ENCODE data around the gene PATL1. TPM values are rescaled to one million over a fixed set of nuclear protein-coding genes. Genes with fewer than 3 reads are reported as not detected.

PATL1 gene
- total and polyA plus RNA-seq, 4 donors: 8.2 to 29.6 (median 16.7) TPM

DNA sequence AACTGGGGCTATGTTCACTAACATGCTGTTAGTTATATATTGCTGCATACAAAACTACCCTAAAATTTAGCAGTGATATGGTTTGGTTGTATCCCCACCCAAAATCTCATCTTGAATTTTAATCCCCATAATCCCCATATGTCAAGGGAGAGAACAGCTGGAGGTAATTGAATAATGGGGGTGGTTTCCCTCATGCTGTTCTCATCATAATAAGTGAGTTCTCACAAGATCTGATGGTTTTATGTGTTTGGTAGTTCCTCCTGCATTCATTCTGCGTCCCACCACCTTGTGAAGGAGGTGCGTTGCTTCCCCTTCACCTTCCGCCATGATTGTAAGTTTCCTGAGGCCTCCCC is 10.0 kb upstream of the PATL1 start:
- Histone ChIP-seq H3K4me1 (ENCODE audit: control insufficient read depth in 1 of 2, insufficient read depth in 2 of 2, low read length in 2 of 2) (no peaks in the 10 kb centered on the region), H3K27me3 (ENCODE audit: control insufficient read depth in 1 of 2, insufficient read depth in 2 of 2, low read length in 1 of 2) (no peaks in the 10 kb centered on the region), H3K27ac (ENCODE audit: low read depth in 1 of 2, low read length in 2 of 2) (no peak overlapping the region), H3K9me3 (ENCODE audit: control insufficient read depth, low read length) (no peaks in the 10 kb centered on the region), H3K36me3 (ENCODE audit: control insufficient read depth in 1 of 2, insufficient read depth in 2 of 2, low read length in 1 of 2) (no peaks in the 10 kb centered on the region), H3K4me3 (ENCODE audit: low read length in 2 of 2) (no peak overlapping the region)
- ATAC-seq (ENCODE audit: low FRiP score) (no peak), DNase-seq (no peak)
- 90 to 93% methylated on average over 3 of the region's 3 CpGs for WGBS, 2 donors
- intact Hi-C loops (cut with DNase I): loop anchor here in 1 of 2 donors (5.0 kb wide), 1 partner anchor 136 kb away; no protein-coding TSS in a partner anchor

GRCh38 chr11:59678118-59678812 is 9.4 kb upstream of the PATL1 start:
- Histone ChIP-seq H3K4me1 (ENCODE audit: control insufficient read depth in 1 of 2, insufficient read depth in 2 of 2, low read length in 2 of 2) (no peaks in the 10 kb centered on the region), H3K27ac (ENCODE audit: low read depth in 1 of 2, low read length in 2 of 2) (no peak overlapping the region), H3K9me3 (ENCODE audit: control insufficient read depth, low read length) (no peaks in the 10 kb centered on the region), H3K36me3 (ENCODE audit: control insufficient read depth in 1 of 2, insufficient read depth in 2 of 2, low read length in 1 of 2) (no peaks in the 10 kb centered on the region), H3K4me3 (ENCODE audit: low read length in 2 of 2) (no peak overlapping the region), H3K27me3 (ENCODE audit: control insufficient read depth in 1 of 2, insufficient read depth in 2 of 2, low read length in 1 of 2) (no peaks in the 10 kb centered on the region)
- DNase-seq: no peak
- 88 to 93% methylated on average over 2 of the region's 2 CpGs for WGBS, 2 donors
- intact Hi-C loops (cut with DNase I): loop anchor here in 1 of 2 donors (5.0 kb wide), 1 partner anchor 136 kb away; no protein-coding TSS in a partner anchor
- ATAC-seq (ENCODE audit: low FRiP score): no peak

DNA sequence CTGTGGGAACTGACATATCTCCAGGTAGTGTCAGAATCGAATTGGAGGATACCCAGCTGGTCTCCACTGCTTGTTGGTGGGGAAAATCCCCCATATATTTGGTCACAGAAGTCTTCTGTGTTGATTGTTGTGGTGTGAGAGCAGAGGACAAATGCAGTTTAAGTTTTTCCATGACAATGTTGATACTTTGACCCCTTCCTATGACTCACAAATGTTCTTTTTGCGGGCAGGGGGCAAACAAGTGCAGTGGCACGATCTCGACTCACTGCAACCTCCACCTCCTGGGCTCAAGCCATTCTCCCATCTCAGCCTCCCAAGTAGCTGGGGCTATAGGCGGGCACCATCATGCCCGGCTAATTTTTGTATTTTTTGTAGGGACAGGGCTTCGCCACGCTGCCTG is 7.4 kb upstream of the PATL1 start:
- no peak for ATAC-seq (ENCODE audit: low FRiP score)
- Histone ChIP-seq H3K27ac (ENCODE audit: low read depth in 1 of 2, low read length in 2 of 2) (no peak overlapping the region), H3K4me1 (ENCODE audit: control insufficient read depth in 1 of 2, insufficient read depth in 2 of 2, low read length in 2 of 2) (no peaks in the 10 kb centered on the region), H3K27me3 (ENCODE audit: control insufficient read depth in 1 of 2, insufficient read depth in 2 of 2, low read length in 1 of 2) (no peaks in the 10 kb centered on the region), H3K36me3 (ENCODE audit: control insufficient read depth in 1 of 2, insufficient read depth in 2 of 2, low read length in 1 of 2) (no peaks in the 10 kb centered on the region), H3K4me3 (ENCODE audit: low read length in 2 of 2) (no peak overlapping the region), H3K9me3 (ENCODE audit: control insufficient read depth, low read length) (no peaks in the 10 kb centered on the region)
- 86% methylated on average over 8 of the region's 8 CpGs for WGBS, 2 donors
- intact Hi-C loops (cut with DNase I): loop anchor here in 1 of 2 donors (5.0 kb wide), 1 partner anchor 134 kb away; no protein-coding TSS in a partner anchor
- DNase-seq: no peak

- Histone ChIP-seq H3K36me3 (ENCODE audit: control insufficient read depth in 1 of 2, insufficient read depth in 2 of 2, low read length in 1 of 2) (no peaks in the 10 kb centered on the region), H3K9me3 (ENCODE audit: control insufficient read depth, low read length) (no peaks in the 10 kb centered on the region), H3K4me1 (ENCODE audit: control insufficient read depth in 1 of 2, insufficient read depth in 2 of 2, low read length in 2 of 2) (no peaks in the 10 kb centered on the region), H3K27me3 (ENCODE audit: control insufficient read depth in 1 of 2, insufficient read depth in 2 of 2, low read length in 1 of 2) (no peaks in the 10 kb centered on the region), H3K4me3 (ENCODE audit: low read length in 2 of 2) (no peak overlapping the region), H3K27ac (ENCODE audit: low read depth in 1 of 2, low read length in 2 of 2) (no peak overlapping the region)
- intact Hi-C loops (cut with DNase I): no loop called here
- no peak for ATAC-seq (ENCODE audit: low FRiP score)
- DNase-seq: no peak
- WGBS, 2 donors: 65 to 68% methylated on average over 2 of the region's 2 CpGs
Observed at GRCh38 chr11:59674291-59674690, 5.5 kb upstream of the PATL1 start.

GRCh38 chr11:59673291-59673690 is 4.5 kb upstream of the PATL1 start:
- no peaks in the 10 kb centered on the region for H3K36me3 ChIP-seq (ENCODE audit: control insufficient read depth in 1 of 2, insufficient read depth in 2 of 2, low read length in 1 of 2)
- WGBS, 2 donors: 89 to 90% methylated on average over 2 of the region's 2 CpGs

DNA sequence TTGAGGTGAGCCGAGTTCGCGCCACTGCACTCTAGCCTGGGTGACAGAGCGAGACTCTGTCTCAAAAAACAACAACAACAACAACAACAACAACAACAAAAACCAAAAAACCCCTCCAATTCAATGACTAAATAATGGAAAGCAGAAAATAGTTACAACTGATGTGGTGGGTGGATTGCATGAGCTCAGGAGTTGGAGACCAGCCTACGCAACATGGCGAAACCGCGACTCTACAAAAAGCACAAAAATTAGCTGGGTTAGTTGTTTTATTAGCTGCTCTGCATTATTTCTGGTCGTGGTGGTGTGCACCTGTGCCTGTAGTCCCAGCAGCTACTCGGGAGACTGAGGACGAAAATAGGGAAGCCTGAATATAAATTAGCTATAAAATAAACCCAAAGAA is 2.6 kb upstream of the PATL1 start:
- no peaks in the 10 kb centered on the region for H3K36me3 ChIP-seq (ENCODE audit: control insufficient read depth in 1 of 2, insufficient read depth in 2 of 2, low read length in 1 of 2)
- H3K9me3 ChIP-seq (ENCODE audit: control insufficient read depth, low read length): no peaks in the 10 kb centered on the region
- intact Hi-C loops (cut with DNase I): no loop called here
- no peaks in the 10 kb centered on the region for H3K27me3 ChIP-seq (ENCODE audit: control insufficient read depth in 1 of 2, insufficient read depth in 2 of 2, low read length in 1 of 2)
- DNase-seq (no peak), ATAC-seq (ENCODE audit: low FRiP score) (no peak)
- no peaks in the 10 kb centered on the region for H3K4me1 ChIP-seq (ENCODE audit: control insufficient read depth in 1 of 2, insufficient read depth in 2 of 2, low read length in 2 of 2)
- no peak overlapping the region for H3K4me3 ChIP-seq (ENCODE audit: low read length in 2 of 2)
- WGBS, 2 donors: 93% methylated on average over 11 of the region's 11 CpGs
- no peak overlapping the region for H3K27ac ChIP-seq (ENCODE audit: low read depth in 1 of 2, low read length in 2 of 2)

More at GRCh38 chr11:59673291-59673690, 4.5 kb upstream of the PATL1 start:
- Histone ChIP-seq H3K27ac (ENCODE audit: low read depth in 1 of 2, low read length in 2 of 2) (no peak overlapping the region), H3K4me3 (ENCODE audit: low read length in 2 of 2) (no peak overlapping the region), H3K4me1 (ENCODE audit: control insufficient read depth in 1 of 2, insufficient read depth in 2 of 2, low read length in 2 of 2) (no peaks in the 10 kb centered on the region), H3K9me3 (ENCODE audit: control insufficient read depth, low read length) (no peaks in the 10 kb centered on the region), H3K27me3 (ENCODE audit: control insufficient read depth in 1 of 2, insufficient read depth in 2 of 2, low read length in 1 of 2) (no peaks in the 10 kb centered on the region)
- ATAC-seq (ENCODE audit: low FRiP score) (no peak), DNase-seq (no peak)
- intact Hi-C loops (cut with DNase I): no loop called here

GRCh38 chr11:59669611-59670009 is 773 bp upstream of the PATL1 start:
- Histone ChIP-seq H3K36me3 (ENCODE audit: control insufficient read depth in 1 of 2, insufficient read depth in 2 of 2, low read length in 1 of 2) (no peaks in the 10 kb centered on the region), H3K27me3 (ENCODE audit: control insufficient read depth in 1 of 2, insufficient read depth in 2 of 2, low read length in 1 of 2) (no peaks in the 10 kb centered on the region), H3K27ac (ENCODE audit: low read depth in 1 of 2, low read length in 2 of 2) (peak overlapping the region; percentile 62 to 96), H3K9me3 (ENCODE audit: control insufficient read depth, low read length) (no peaks in the 10 kb centered on the region), H3K4me1 (ENCODE audit: control insufficient read depth in 1 of 2, insufficient read depth in 2 of 2, low read length in 2 of 2) (no peaks in the 10 kb centered on the region), H3K4me3 (ENCODE audit: low read length in 2 of 2) (peak overlapping the region; percentile 50 to 68)
- 1% methylated on average over 22 of the region's 22 CpGs for WGBS, 2 donors
- DNase-seq (peak in 1 of 2 donors; percentile 80), ATAC-seq (ENCODE audit: low FRiP score) (peak; percentile 75)
- intact Hi-C loops (cut with DNase I): loop anchor here (1.0 to 10.0 kb wide), 5 partner anchors 53 to 135 kb away; partner anchors contain the start of gene STX3 (in 1 of the 2)

DNA sequence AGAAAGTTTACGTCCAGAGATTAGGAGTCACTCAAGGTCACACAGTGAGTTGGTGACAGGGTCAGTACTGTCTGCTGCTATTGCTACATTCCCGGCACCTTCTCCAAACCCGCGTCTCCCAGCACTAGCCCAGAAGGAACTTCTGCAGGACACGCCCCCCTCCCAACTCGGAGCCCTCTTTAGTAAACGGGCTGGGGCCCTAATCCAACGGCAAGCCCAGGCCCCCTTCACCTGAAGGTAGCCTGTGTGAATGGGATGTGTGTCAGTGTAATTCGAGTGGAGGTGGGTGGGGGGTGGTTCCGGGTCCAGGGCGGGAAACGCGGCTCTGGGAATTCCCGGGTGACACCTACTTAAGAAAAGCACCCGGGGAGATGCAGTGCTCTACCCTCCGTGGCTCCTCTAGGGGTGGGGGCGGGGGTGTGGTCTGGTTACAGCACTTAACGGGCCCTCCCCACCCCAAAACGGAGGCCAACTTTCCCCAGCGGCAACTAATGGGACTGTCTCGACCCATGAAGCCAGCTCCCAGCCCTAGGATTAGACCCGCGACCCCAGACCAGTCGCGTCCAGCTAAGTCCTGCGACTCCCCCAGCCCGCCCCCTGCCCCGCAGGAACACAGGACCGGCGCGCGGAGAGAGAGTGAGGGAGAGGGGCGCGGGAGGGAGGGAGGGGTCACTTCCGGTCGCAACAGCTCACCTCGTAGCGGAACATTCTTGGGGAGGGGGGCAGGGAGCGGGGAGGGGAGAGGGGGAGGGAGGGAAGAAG is 468 bp downstream of the PATL1 start:
- WGBS, 2 donors: 0 to 1% methylated on average over 21 to 39 of the region's 39 CpGs
- Histone ChIP-seq H3K27me3 (ENCODE audit: control insufficient read depth in 1 of 2, insufficient read depth in 2 of 2, low read length in 1 of 2) (no peaks in the 10 kb centered on the region), H3K27ac (ENCODE audit: low read depth in 1 of 2, low read length in 2 of 2) (peak overlapping the region; percentile 13 to 45), H3K4me1 (ENCODE audit: control insufficient read depth in 1 of 2, insufficient read depth in 2 of 2, low read length in 2 of 2) (no peaks in the 10 kb centered on the region), H3K9me3 (ENCODE audit: control insufficient read depth, low read length) (no peaks in the 10 kb centered on the region), H3K4me3 (ENCODE audit: low read length in 2 of 2) (peak overlapping the region; percentile 83 to 91), H3K36me3 (ENCODE audit: control insufficient read depth in 1 of 2, insufficient read depth in 2 of 2, low read length in 1 of 2) (no peaks in the 10 kb centered on the region)
- intact Hi-C loops (cut with DNase I): loop anchor here (2.0 to 10.0 kb wide), 3 partner anchors 86 to 136 kb away; partner anchors contain the start of gene STX3 (in 1 of the 2)
- ATAC-seq (ENCODE audit: low FRiP score) (peak; percentile 43), DNase-seq (peak; percentile 82 to 83)
